ENCODE results near the gene DRAP1. TPM values are rescaled to one million over a fixed set of nuclear protein-coding genes. Genes with fewer than 3 reads are reported as not detected.

Gene DRAP1
- total RNA-seq, 2 donors from 2014 or later = 72.1 to 83.1 TPM

DNA sequence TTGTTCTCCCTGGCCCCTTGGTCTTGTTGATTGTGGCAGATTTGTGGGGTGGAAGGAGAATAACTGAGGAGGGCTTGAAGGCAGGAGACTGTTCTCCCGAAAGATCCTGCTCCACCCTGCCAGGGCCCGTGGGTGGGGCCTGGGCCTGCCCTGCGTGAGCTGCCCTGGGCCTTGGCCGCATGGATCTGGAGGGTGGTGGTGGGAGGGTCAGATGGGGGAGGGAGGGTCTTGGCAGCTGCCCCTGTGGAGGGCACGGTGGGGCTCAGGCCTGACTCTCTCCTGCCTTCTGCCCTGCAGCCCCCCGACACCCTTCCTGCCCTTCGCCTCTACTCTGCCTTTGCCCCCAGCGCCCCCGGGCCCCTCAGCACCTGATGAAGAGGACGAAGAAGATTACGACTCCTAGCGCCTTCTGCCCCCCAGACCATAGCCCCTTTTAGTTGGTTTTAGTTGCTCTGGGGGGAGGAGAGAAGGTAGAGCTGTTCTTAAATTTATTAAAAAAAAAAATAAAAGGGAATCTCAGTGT, 1.9 kb downstream of the DRAP1 start:
- Histone ChIP-seq H3K4me3 (no peak overlapping the region), H3K36me3 (peaks cover 12% of the 10 kb centered on the region), H3K27me3 (no peaks in the 10 kb centered on the region), H3K4me1 (peaks cover 0 to 38% of the 10 kb centered on the region in 2 donors), H3K27ac (no peak overlapping the region), H3K9me3 (no peaks in the 10 kb centered on the region)
- TF ChIP-seq, protein P1, sequence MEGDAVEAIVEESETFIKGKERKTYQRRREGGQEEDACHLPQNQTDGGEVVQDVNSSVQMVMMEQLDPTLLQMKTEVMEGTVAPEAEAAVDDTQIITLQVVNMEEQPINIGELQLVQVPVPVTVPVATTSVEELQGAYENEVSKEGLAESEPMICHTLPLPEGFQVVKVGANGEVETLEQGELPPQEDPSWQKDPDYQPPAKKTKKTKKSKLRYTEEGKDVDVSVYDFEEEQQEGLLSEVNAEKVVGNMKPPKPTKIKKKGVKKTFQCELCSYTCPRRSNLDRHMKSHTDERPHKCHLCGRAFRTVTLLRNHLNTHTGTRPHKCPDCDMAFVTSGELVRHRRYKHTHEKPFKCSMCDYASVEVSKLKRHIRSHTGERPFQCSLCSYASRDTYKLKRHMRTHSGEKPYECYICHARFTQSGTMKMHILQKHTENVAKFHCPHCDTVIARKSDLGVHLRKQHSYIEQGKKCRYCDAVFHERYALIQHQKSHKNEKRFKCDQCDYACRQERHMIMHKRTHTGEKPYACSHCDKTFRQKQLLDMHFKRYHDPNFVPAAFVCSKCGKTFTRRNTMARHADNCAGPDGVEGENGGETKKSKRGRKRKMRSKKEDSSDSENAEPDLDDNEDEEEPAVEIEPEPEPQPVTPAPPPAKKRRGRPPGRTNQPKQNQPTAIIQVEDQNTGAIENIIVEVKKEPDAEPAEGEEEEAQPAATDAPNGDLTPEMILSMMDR (IDR thresholded peaks at IDR 0.05) = no peak
- DNase-seq (ENCODE audit: low spot score) = no peak

DNA sequence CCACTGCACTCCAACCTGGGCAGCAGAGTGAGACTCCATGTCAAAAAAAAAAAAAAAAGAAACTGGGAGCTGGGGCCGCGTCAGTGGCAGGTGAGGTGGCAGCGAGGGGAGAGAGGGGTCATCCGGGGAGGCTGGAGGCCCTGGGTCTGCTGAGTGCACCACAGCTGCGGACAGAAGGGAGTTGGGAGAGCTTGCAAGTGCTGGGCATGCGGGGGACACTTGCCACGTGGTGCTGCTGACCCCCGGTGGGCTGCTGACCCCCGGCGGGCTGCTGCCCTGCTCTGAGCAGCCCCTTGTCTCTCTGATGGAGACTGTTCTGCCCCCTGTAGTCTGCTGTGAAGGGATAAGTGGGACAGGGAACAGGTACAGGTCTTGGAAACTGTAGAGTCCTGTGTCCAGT, 2.6 kb downstream of the DRAP1 start:
- H3K9me3 ChIP-seq = no peaks in the 10 kb centered on the region
- H3K4me1 ChIP-seq = peaks cover 0 to 30% of the 10 kb centered on the region in 2 donors
- H3K4me3 ChIP-seq = no peak overlapping the region
- TF ChIP-seq, protein P1 (IDR thresholded peaks at IDR 0.05) = no peak
- H3K27me3 ChIP-seq = no peaks in the 10 kb centered on the region
- peaks cover 12% of the 10 kb centered on the region for H3K36me3 ChIP-seq
- no peak overlapping the region for H3K27ac ChIP-seq
- DNase-seq (ENCODE audit: low spot score) = no peak

DNA sequence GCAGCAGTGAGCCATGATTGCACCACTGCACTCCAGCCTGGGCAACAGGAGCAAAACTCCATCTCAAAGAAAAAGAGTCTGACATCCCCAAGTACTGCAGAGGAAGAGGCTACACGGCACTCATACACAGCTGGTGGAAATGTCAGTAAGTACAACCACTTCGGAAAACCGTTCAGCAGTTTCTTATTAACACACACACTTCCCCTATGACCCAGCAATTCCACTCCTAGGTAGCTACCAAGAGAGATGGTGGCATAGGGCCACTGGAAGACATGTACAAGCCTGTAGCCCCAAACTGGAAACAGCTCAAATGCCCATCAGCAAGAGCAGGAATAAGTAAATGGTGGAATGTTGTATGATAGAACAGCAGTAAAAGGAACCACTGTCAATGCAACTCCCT, 3.3 kb downstream of the DRAP1 start:
- H3K4me1 ChIP-seq = peaks cover 0 to 23% of the 10 kb centered on the region in 2 donors
- no peak overlapping the region for H3K27ac ChIP-seq
- H3K9me3 ChIP-seq = no peaks in the 10 kb centered on the region
- no peak overlapping the region for H3K4me3 ChIP-seq
- no peak for DNase-seq (ENCODE audit: low spot score)
- TF ChIP-seq, protein P1 (IDR thresholded peaks at IDR 0.05) = no peak
- H3K36me3 ChIP-seq = peaks cover 12% of the 10 kb centered on the region
- no peaks in the 10 kb centered on the region for H3K27me3 ChIP-seq

DNA sequence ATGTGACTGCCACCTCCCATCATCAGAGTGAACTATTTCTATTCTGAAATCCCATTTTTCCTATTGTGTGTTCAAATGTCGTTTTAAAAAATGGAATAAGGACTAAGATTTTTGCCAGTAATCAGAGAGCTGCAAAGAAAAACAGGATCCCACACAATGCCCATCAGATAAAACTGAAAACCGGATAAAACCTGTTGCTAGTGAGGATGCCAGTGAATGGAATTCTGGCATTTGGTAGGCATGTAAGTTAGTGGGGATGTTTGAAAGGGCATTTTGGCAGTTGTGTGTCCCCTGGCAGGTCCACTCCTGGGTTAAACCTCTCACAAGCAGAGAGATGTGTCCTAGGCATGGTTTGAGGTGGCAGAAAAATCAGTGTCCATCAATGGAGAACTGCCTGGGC, 6.2 kb downstream of the DRAP1 start:
- TF ChIP-seq, protein P1 (IDR thresholded peaks at IDR 0.05) = no peak
- Histone ChIP-seq H3K9me3 (no peaks in the 10 kb centered on the region), H3K27me3 (no peaks in the 10 kb centered on the region), H3K36me3 (peaks cover 12% of the 10 kb centered on the region), H3K4me1 (peaks cover 0 to 8% of the 10 kb centered on the region in 2 donors), H3K4me3 (no peak overlapping the region), H3K27ac (no peak overlapping the region)
- no peak for DNase-seq (ENCODE audit: low spot score)

DNA sequence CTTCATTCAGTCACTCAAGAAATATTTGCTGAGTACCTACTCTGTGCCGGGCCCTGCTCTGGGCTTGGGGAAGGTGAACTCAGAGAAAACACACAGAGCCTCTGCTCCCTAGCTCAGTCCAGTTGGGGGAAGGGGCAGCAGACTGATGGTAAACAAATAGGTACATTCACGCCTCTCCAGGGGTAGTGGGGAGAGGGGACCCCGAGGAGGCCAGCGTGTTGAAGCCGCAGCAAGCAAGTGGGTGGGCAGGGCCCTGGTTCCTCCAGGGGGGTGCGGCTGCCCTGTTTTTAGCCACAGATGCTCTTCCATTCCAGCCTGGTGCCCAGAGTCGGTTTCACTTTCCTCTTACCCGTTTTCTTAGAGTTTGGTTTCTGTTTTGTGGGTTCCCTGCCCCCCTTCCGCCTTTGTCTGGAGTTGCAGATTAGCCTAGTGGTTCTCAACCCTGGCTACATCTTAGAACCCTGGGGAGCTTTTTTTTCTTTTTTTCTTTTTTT, 8.7 kb downstream of the DRAP1 start:
- DNase-seq (ENCODE audit: low spot score) = no peak
- H3K36me3 ChIP-seq = peaks cover 2% of the 10 kb centered on the region
- H3K27ac ChIP-seq = no peak overlapping the region
- no peak overlapping the region for H3K4me3 ChIP-seq
- H3K9me3 ChIP-seq = no peaks in the 10 kb centered on the region
- no peaks in the 10 kb centered on the region for H3K27me3 ChIP-seq
- H3K4me1 ChIP-seq = no peaks in the 10 kb centered on the region
- TF ChIP-seq, protein P1 (IDR thresholded peaks at IDR 0.05) = no peak

DNA sequence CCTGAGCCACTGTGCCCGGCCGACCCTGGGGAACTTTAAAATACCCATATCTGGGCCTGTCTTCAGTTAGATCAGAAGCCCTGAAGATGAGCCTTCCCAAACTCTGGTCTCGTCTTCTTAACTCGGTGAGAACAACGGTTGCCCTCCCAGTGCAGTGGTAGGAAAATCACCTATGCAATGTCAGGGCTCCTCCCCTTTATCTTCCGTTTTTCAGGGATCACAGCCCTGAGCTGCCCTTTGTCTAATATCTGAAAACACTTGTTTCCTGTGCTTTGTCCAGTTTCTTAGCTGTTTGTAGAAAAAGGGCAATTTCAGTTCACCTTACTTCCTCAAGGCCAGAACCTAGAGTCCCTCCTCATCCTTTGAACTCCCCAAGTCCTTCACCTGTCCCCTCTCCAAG, 9.4 kb downstream of the DRAP1 start:
- no peak for DNase-seq (ENCODE audit: low spot score)
- TF ChIP-seq, protein P1 (IDR thresholded peaks at IDR 0.05) = no peak
- H3K27me3 ChIP-seq = no peaks in the 10 kb centered on the region
- H3K9me3 ChIP-seq = no peaks in the 10 kb centered on the region
- H3K4me1 ChIP-seq = no peaks in the 10 kb centered on the region
- H3K4me3 ChIP-seq = no peak overlapping the region
- no peak overlapping the region for H3K27ac ChIP-seq
- no peaks in the 10 kb centered on the region for H3K36me3 ChIP-seq
